Smooth muscle cell of the brain vasculature (primary cell): ENCODE measurements around the gene RTL10.

Experiments
- DNase-seq: peaks from one replicate; pipeline ENCODE4 v3.0.0-alpha.2; 2012; ENCODE audit warnings: low read depth, low spot score

The RTL10 gene

DNA sequence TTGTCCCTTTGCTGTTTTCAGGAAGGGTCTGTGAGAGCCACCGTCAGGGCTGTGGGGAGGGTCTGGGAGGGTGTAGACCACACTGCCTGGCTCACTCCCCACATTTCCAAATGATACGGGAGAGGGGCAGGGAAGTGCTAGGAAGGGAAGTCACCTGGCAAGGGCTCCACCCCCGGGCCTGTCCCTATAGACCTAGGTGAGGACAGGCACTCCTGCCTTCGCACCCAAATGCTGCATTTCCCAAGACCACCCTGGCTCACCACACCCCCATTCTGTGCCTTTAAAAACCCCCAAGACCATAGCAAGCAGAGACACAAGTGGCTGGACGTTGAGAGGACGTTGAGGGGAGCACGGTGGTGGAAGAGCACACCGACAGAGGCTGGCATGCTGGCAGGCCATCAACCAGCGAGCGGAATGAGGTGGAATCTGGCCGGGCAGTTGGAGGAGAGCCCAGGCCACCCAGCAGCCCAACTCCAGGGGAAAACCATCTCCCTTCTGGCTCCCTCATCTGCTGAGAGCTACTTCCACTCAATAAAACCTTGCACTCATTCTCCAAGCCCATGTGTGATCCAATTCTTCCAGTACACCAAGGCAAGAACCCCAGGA, 45.7 kb downstream of the RTL10 start:
- DNase-seq: no peak

DNA sequence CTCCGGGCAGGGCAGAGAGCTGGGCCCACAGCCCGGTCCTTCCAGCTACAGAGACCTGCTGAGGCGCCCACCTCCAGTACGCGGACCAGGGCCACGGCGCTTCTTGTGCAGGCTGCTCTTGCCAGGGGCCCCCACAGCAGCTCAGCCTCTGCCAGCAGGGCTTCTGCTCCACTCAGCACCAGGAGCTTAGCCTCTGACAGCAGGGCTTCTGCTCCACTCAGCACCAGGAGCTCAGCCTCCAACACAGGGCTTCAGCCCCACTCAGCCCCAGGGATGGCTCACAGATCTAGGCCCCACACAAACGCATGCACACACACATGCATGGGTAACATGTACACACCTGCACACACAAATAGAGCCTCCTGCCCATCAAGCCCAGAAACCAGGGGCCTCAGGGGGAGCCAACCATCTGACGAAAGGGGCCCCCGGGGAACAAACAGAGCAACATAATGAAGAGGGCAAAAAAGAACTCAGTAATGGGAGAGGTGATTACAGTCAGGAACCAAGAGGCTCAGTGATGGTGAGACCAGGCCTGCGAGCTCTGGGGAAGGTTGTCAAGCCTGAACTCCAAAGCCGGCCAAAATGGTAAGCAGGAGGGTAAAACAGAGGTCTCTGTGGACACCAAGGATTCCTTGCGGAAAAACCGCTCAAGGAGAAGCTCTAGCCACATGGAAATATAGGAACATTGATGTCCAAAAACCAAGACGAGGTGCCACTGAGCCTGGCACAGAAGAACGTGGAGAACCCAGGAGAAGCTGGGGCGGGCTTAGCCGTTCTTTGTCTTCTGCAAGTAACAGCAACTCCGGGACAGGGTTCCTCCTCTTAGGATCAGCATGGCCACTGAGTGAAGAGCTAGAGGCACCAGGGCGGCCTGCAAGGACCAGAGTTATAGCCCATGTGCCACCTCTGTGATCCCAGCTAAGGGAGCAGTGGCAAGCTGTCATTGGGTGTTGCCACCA, 46.5 kb downstream of the RTL10 start:
- DNase-seq: no peak

DNA sequence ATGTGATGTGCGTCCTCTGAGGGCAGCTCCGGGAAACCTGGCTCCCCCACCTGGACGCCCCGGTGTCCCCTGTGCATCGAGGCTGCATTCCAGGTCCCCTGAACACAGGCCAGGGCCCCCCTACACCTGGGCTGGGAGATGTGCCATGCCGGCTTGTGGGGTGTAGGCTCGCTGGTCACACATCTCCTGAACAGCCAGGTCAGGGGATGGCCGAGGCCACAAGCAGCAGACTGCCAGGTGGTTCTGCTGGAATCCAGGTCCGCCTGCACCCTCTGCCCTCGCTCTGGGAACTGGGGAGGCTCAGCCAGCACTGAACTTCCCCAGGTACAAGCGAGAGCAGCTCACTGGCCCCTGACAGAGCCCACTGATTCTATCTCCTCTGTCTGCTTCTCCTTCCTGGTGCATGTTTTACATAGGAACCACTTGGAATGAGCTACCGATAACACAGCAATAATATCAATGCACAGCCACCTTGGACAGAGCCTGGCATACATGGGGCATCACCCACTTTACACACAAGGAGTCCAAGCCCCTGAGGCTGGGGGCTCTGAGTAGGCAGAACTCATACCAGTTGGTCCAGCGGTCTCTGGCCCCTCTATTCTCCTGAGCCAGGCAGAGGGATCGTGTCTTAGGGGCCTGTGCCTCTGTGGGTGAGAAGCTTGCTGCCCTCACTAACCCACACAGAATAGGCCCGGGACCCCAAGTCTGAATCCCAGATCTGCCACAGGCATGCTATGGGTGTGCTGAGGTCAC, 47.3 kb downstream of the RTL10 start:
- DNase-seq: no peak

DNA sequence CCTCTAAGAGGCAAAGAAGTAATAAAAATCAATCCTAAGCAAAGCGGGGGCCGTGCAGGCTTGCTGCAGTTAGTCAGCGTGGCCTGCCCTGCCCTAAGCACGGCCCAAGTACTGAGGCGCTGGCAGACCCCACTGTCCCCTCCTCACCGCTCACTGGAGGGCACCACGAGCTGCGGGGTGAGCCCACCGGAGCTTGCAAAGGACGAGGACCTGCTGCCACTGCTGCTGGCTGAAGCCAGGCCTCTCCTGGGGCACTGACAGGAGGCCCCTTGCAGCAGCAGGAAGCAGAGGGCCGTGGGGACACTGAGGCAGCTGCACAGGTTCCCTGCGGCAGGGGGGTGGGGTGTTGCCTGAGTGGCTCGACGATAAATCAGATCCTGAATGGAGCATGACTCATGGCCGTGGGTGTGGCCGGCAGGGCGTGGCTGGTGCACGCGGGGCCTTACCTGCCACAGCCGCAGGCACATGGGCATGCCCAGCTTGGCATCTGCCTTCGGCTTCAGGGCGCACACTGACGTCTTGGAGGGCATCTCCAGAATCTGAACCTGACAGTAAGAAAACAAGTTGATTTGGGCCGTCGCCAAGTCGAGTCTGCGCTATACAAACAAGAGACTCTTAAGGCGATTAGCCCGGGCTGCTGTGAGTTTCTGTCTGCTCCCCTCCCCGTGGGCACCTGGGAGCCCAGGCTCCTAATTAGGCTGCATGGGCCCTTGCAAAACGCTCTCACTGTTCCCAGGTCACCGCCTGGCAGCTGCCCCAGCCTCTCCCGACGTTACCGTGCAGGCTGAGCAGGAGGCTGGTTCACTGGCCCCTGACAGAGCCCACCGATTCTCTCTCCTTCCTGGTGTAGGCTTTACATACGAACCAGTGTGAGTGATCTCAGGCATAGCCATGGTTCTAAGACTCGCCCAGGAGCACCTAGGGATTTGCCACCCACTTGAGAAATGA, 48.2 kb downstream of the RTL10 start:
- no peak for DNase-seq

DNA sequence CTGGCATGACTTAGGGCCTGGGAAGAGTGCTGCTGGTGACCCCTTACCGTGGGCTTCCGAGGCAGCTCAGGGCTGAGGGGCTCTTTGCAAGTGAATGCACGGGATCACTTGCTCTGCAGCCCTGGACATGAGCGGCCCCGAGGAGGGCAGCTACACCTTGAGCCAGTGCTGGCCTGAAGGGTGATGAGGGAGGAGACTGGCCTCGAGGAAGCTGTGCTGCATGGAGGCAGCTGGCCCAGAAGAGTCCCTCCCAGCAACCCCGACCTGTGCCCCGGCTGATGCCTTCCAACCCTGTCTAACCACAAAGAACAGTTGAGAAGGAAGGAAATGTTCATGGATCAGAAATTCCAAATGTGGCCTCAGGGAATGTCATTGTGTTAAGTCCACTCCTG, 48.9 kb downstream of the RTL10 start:
- DNase-seq: no peak
